ENCODE data around the gene PROK1. TPM values are rescaled to one million over a fixed set of nuclear protein-coding genes. Genes with fewer than 3 reads are reported as not detected.

Gene PROK1
- polyA plus RNA-seq, 1 of the 3 experiments (the other 2 are of a cell fraction) = not detected

- H3F3A ChIP-seq (replicated peaks; ENCODE audit: insufficient read depth) = no peaks in the 10 kb centered on the region
- no peak for TF ChIP-seq ZBTB33 (IDR thresholded peaks at IDR 0.05; ENCODE audit: borderline replicate concordance, low read depth)
- TF ChIP-seq SIN3A (IDR thresholded peaks at IDR 0.05; ENCODE audit: borderline replicate concordance, low read depth, low read length) = no peak
- no peak for TF ChIP-seq SMC3 (IDR thresholded peaks at IDR 0.05; ENCODE audit: low read depth, low read length)
- no peak for TF ChIP-seq MAX (IDR thresholded peaks at IDR 0.05; ENCODE audit: low read depth)
- TF ChIP-seq JUND (IDR thresholded peaks at IDR 0.05) = no peak
- no peak for TF ChIP-seq NFIC (IDR thresholded peaks at IDR 0.05; ENCODE audit: borderline replicate concordance)
- no peak for TF ChIP-seq ELF1 (IDR thresholded peaks at IDR 0.05)
- TF ChIP-seq TCF12 (IDR thresholded peaks at IDR 0.05) = no peak
- TF ChIP-seq YY1 (IDR thresholded peaks at IDR 0.05; ENCODE audit: low read depth) = no peak
- no peak for TF ChIP-seq EP300 (IDR thresholded peaks at IDR 0.05; ENCODE audit: borderline replicate concordance in 1 of 2, low read depth in 1 of 2, low read length in 1 of 2)
- TF ChIP-seq USF2 (IDR thresholded peaks at IDR 0.05; ENCODE audit: borderline replicate concordance, low read depth, low read length) = no peak
- no peaks in the 10 kb centered on the region for H3K4me1 ChIP-seq (ENCODE audit: control insufficient read depth in 1 of 2, insufficient read depth in 2 of 2, low read depth in 1 of 2, low read length in 1 of 2)
- H3K27me3 ChIP-seq (ENCODE audit: insufficient read depth) = no peaks in the 10 kb centered on the region
- no peaks in the 10 kb centered on the region for H3K36me3 ChIP-seq (replicated peaks in 1 of 2; ENCODE audit: control insufficient read depth in 1 of 2, insufficient read depth in 2 of 2, low read length in 1 of 2)
- no peaks in the 10 kb centered on the region for H3K9me2 ChIP-seq
- no peak overlapping the region for H3K4me3 ChIP-seq (ENCODE audit: low read depth in 2 of 2, low read length in 1 of 2)
- no peak overlapping the region for H3K27ac ChIP-seq (ENCODE audit: low read depth in 2 of 2, low read length in 1 of 2)
- H2AFZ ChIP-seq (ENCODE audit: low read depth) = no peak overlapping the region
- H4K20me1 ChIP-seq (ENCODE audit: insufficient read depth) = no peaks in the 10 kb centered on the region
- WGBS (ENCODE audit: low lambda C conversion rate) = 95% methylated on average over 7 of the region's 7 CpGs
- no peak overlapping the region for H3K4me2 ChIP-seq
- H3K9me3 ChIP-seq = no peaks in the 10 kb centered on the region
- no peaks in the 10 kb centered on the region for H3K79me2 ChIP-seq (ENCODE audit: insufficient read depth)
- no peak for DNase-seq
- CTCF ChIA-PET = interaction anchor here (1.1 to 1.5 kb wide), 3 partner anchors 32 to 290 kb away, joined by 4 to 12 read pairs (median 7); no protein-coding TSS in a partner anchor
- POLR2A ChIA-PET = no interaction called here
- H3K9ac ChIP-seq = no peak overlapping the region
Observed at GRCh38 chr1:110492573-110492972, 41.6 kb downstream of the PROK1 start.

- Histone ChIP-seq H2AFZ (ENCODE audit: low read depth) (no peak overlapping the region), H3K79me2 (ENCODE audit: insufficient read depth) (no peaks in the 10 kb centered on the region), H3K27ac (ENCODE audit: low read depth in 2 of 2, low read length in 1 of 2) (no peak overlapping the region), H3F3A (replicated peaks; ENCODE audit: insufficient read depth) (no peaks in the 10 kb centered on the region), H3K4me2 (no peak overlapping the region), H3K27me3 (ENCODE audit: insufficient read depth) (no peaks in the 10 kb centered on the region; the same call in 1 of the 2 replicates), H3K36me3 (replicated peaks in 1 of 2; ENCODE audit: control insufficient read depth in 1 of 2, insufficient read depth in 2 of 2, low read length in 1 of 2) (no peaks in the 10 kb centered on the region), H3K9ac (no peak overlapping the region), H4K20me1 (ENCODE audit: insufficient read depth) (no peaks in the 10 kb centered on the region), H3K9me3 (no peaks in the 10 kb centered on the region), H3K4me3 (ENCODE audit: low read depth in 2 of 2, low read length in 1 of 2) (no peak overlapping the region), H3K4me1 (ENCODE audit: control insufficient read depth in 1 of 2, insufficient read depth in 2 of 2, low read depth in 1 of 2, low read length in 1 of 2) (no peaks in the 10 kb centered on the region), H3K9me2 (no peaks in the 10 kb centered on the region)
- WGBS (ENCODE audit: low lambda C conversion rate) = 78% methylated on average over 5 of the region's 5 CpGs
- no peak for DNase-seq
- CTCF ChIA-PET = interaction anchor here (1.1 to 4.3 kb wide), 3 partner anchors 32 to 290 kb away, joined by 4 to 135 read pairs (median 7); no protein-coding TSS in a partner anchor
- no peak for TF ChIP-seq GABPA (IDR thresholded peaks at IDR 0.05; ENCODE audit: low read depth)
- TF ChIP-seq RAD21 (IDR thresholded peaks at IDR 0.05; ENCODE audit: low read length) = no peak
- TF ChIP-seq GATA2 (CRISPR knock-in tag; IDR thresholded peaks at IDR 0.05) = no peak
- no peak for TF ChIP-seq USF2 (IDR thresholded peaks at IDR 0.05; ENCODE audit: borderline replicate concordance, low read depth, low read length)
- no peak for TF ChIP-seq ELF1 (IDR thresholded peaks at IDR 0.05)
- no peak for TF ChIP-seq JUND (IDR thresholded peaks at IDR 0.05)
- TF ChIP-seq POLR2AphosphoS5 (IDR thresholded peaks at IDR 0.05; ENCODE audit: low read depth, low read length) = no peak
- no peak for TF ChIP-seq CHD2 (IDR thresholded peaks at IDR 0.05; ENCODE audit: low read length, partially characterized antibody)
- TF ChIP-seq RXRA (IDR thresholded peaks at IDR 0.05; ENCODE audit: borderline replicate concordance, low read depth) = no peak
- no peak for TF ChIP-seq EZH2phosphoT487 (IDR thresholded peaks at IDR 0.05; ENCODE audit: borderline replicate concordance, low read depth)
- POLR2A ChIA-PET = no interaction called here
Observed at GRCh38 chr1:110493059-110493699, 42.2 kb downstream of the PROK1 start.
